ENCODE data around the gene TROAP.

DNA sequence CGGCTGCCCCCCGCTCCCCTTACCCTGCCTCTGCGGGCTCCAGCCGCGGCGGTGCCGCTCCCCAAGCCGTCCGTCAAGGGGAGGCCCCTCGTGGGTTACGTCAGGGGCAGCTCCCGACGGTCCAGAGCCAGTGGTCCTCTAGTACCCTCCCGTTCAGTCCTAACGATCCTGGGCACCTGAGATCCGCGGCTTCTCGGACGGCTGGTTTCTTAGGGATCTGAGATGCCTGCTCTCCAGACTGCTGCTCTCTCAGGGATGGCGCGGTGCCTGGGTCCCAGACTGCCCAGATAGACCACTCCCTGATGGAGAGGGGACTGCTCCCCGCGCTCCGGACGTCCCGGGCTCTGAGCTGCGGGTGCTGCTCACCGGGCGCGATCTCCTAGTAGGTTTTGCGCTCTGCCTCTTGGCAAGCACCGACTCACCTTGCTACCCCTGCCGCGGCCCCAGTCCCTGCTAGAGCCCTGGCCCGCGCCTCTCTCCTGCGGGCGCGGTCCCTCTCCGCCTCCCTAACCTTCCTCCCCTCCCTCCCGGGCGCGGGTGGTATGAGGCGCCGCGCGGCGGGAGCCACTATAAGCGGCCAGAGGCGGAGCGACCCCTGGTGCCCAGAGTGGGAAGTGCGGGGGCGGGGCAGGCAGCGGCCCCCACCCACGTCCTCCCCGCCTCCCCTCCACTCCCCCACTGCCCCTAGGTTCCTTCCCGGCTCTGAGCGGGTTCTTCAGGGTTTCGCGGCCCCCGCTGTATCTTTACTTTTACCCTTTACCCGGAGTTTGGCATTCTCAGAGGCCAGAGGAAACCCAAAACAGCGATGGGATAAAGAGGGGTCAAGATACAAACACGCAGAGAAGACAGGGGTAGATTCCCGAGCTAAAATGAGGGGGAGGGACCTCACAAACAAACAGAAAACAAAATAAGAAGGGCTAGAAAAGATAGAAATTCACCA lies 13.9 kb downstream of the TROAP start, which contains the start of gene C1QL4:
- TF ChIP-seq, protein P1, sequence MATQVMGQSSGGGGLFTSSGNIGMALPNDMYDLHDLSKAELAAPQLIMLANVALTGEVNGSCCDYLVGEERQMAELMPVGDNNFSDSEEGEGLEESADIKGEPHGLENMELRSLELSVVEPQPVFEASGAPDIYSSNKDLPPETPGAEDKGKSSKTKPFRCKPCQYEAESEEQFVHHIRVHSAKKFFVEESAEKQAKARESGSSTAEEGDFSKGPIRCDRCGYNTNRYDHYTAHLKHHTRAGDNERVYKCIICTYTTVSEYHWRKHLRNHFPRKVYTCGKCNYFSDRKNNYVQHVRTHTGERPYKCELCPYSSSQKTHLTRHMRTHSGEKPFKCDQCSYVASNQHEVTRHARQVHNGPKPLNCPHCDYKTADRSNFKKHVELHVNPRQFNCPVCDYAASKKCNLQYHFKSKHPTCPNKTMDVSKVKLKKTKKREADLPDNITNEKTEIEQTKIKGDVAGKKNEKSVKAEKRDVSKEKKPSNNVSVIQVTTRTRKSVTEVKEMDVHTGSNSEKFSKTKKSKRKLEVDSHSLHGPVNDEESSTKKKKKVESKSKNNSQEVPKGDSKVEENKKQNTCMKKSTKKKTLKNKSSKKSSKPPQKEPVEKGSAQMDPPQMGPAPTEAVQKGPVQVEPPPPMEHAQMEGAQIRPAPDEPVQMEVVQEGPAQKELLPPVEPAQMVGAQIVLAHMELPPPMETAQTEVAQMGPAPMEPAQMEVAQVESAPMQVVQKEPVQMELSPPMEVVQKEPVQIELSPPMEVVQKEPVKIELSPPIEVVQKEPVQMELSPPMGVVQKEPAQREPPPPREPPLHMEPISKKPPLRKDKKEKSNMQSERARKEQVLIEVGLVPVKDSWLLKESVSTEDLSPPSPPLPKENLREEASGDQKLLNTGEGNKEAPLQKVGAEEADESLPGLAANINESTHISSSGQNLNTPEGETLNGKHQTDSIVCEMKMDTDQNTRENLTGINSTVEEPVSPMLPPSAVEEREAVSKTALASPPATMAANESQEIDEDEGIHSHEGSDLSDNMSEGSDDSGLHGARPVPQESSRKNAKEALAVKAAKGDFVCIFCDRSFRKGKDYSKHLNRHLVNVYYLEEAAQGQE (IDR thresholded peaks at IDR 0.05; ENCODE audit: insufficient read depth in 1 of 2, low read depth in 2 of 2, low read length in 2 of 2), result no peak
- 0 out of 2 replicates have a peak, but pooled peaks have one; percentile 62 for TF ChIP-seq SIN3A (IDR thresholded peaks at IDR 0.05; ENCODE audit: borderline replicate concordance, insufficient read depth, low read length)
- peak; percentile 87 for TF ChIP-seq POLR2AphosphoS5 (IDR thresholded peaks at IDR 0.05; ENCODE audit: low read depth, low read length)
- TF ChIP-seq TAF1 (IDR thresholded peaks at IDR 0.05; ENCODE audit: borderline replicate concordance, insufficient read depth, low read length), result peak; percentile 74; the same call in 1 of the 2 replicates
- TF ChIP-seq FOXP2 (optimal IDR thresholded peaks at IDR 0.05; ENCODE audit: borderline replicate concordance, extremely low read depth, extremely low read length, insufficient read depth), result peak; percentile 15

All from PFSK-1 (cell line).